ENCODE data around the gene PROX2. TPM values are rescaled to one million over a fixed set of nuclear protein-coding genes. Genes with fewer than 3 reads are reported as not detected.

Gene PROX2
- total and polyA plus RNA-seq, 9 of the 15 experiments (the other 6 are each of a cell fraction or from before 2014, with no cell fraction given): not detected

- Histone ChIP-seq H2AFZ (ENCODE audit: low read depth, low read length) (no peak overlapping the region), H3K4me2 (ENCODE audit: insufficient read depth, low read length) (no peak overlapping the region), H3K9ac (ENCODE audit: insufficient read depth in 1 of 2, low read depth in 2 of 2, low read length in 2 of 2) (no peak overlapping the region), H3K36me3 (ENCODE audit: control insufficient read depth, insufficient read depth, low read length) (no peaks in the 10 kb centered on the region), H3K9me3 (replicated peaks; ENCODE audit: control insufficient read depth, insufficient read depth, low read depth, low read length) (no peaks in the 10 kb centered on the region), H3K4me3 (no peak overlapping the region), H3K27me3 (ENCODE audit: control insufficient read depth in 2 of 2, insufficient read depth in 2 of 2, low read length in 2 of 2) (no peaks in the 10 kb centered on the region), H3K4me1 (replicated peaks in 1 of 2; ENCODE audit: control insufficient read depth in 2 of 2, insufficient read depth in 2 of 2, low read length in 2 of 2) (peaks cover 0 to 4% of the 10 kb centered on the region in 2 experiments; a peak in 2 of 5 replicates), H3K9me1 (ENCODE audit: control insufficient read depth, insufficient read depth, low read length) (no peaks in the 10 kb centered on the region), H4K20me1 (replicated peaks; ENCODE audit: control insufficient read depth, insufficient read depth, low read length) (no peaks in the 10 kb centered on the region; the same call in 1 of the 2 replicates), H3K27ac (ENCODE audit: extremely low read depth, low read depth, low read length) (no peak overlapping the region), H3K79me2 (ENCODE audit: control insufficient read depth, insufficient read depth, low read length) (no peaks in the 10 kb centered on the region)
- ChIA-PET CTCF (ENCODE audit: low intra/inter-chr PET ratio) (interaction anchor here (0.6 to 2.1 kb wide), 4 partner anchors 45 to 522 kb away, joined by 3 to 23 read pairs (median 11); no protein-coding TSS in a partner anchor), POLR2A (interaction anchor here (0.7 kb wide), 1 partner anchor 423 kb away, joined by 3 read pairs; no protein-coding TSS in a partner anchor)
- no peak for ATAC-seq
- in situ Hi-C loops (cut with MboI): loop anchor here (5.0 to 10.0 kb wide), 2 partner anchors 42 to 445 kb away; no protein-coding TSS in a partner anchor
- BruUV-seq (replicated peaks): no TSS peak
- 14% methylated on average over 9 of the region's 10 CpGs for whole genome bisulfite sequencing (ENCODE audit: insufficient coverage, low coverage, missing lambda C conversion rate)
- intact Hi-C loops (cut with micrococcal nuclease): loop anchor here (5.0 kb wide), 1 partner anchor 437 kb away; no protein-coding TSS in a partner anchor
- TF ChIP-seq RBM25 (IDR thresholded peaks at IDR 0.05; ENCODE audit: low read depth, low read length, severe bottlenecking): peak; percentile 75
- peak; percentile 65 for TF ChIP-seq ATF3 (IDR thresholded peaks at IDR 0.05)
- no peak for TF ChIP-seq ATF3 (CRISPR knock-in tag; conservative IDR thresholded peaks at IDR 0.05)
- TF ChIP-seq CEBPG (CRISPR knock-in tag; IDR thresholded peaks at IDR 0.05): no peak; the same call in 1 of the 2 replicates
- TF ChIP-seq CEBPG (tag; conservative IDR thresholded peaks at IDR 0.05 in 1 of 2, IDR thresholded peaks at IDR 0.05 in 1 of 2): peak; percentile 48 to 74; a peak in 3 of 4 replicates
- peak; percentile 60 for TF ChIP-seq ZFP36 (IDR thresholded peaks at IDR 0.05; ENCODE audit: low read depth, low read length, partially characterized antibody)
- no peak for TF ChIP-seq KAT2B (IDR thresholded peaks at IDR 0.05; ENCODE audit: low read depth, low read length)
- no peak for DNase-seq (ENCODE audit: extremely low read depth in 1 of 4, low spot score in 3 of 4)
- no peak for FAIRE-seq
These were observed 16.0 kb downstream of the PROX2 start for GRCh38 chr14:74859757-74860552.
